AG09319 (cell line): ENCODE measurements around the gene NOTO.

Experiments
- DNase-seq: peaks from one replicate; pipeline ENCODE4 v3.0.0-alpha.2; 2010; ENCODE audit warnings: low read depth; ENCODE audit errors: extremely low read depth
- TF ChIP-seq, protein P1 (sequence below): IDR thresholded peaks from 2 replicates; pipeline ENCODE4 v1.5.1; 2011; ENCODE audit warnings: low read depth, mild to moderate bottlenecking, inconsistent platforms, low read length, moderate library complexity

Gene NOTO

DNA sequence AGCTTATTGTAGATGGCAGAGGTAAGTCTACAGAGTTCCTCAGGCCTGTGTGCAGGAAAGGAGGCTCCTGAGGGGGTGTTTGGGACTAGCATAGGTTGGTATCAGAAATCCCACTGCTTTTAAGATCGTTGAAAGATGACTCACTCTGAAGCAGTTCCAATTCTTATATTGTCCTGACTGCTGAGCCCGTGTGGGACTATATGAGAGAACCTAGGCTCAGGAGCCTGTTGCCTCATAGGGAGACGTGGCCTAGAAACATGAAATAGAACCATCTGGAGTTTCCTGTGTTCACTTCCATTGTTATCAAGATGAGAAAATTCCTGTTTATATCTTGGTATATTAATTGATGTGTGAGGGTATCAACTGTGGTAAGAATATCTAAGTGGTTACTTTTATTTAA is 37.4 kb downstream of the NOTO start:
- TF ChIP-seq, protein P1, sequence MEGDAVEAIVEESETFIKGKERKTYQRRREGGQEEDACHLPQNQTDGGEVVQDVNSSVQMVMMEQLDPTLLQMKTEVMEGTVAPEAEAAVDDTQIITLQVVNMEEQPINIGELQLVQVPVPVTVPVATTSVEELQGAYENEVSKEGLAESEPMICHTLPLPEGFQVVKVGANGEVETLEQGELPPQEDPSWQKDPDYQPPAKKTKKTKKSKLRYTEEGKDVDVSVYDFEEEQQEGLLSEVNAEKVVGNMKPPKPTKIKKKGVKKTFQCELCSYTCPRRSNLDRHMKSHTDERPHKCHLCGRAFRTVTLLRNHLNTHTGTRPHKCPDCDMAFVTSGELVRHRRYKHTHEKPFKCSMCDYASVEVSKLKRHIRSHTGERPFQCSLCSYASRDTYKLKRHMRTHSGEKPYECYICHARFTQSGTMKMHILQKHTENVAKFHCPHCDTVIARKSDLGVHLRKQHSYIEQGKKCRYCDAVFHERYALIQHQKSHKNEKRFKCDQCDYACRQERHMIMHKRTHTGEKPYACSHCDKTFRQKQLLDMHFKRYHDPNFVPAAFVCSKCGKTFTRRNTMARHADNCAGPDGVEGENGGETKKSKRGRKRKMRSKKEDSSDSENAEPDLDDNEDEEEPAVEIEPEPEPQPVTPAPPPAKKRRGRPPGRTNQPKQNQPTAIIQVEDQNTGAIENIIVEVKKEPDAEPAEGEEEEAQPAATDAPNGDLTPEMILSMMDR = no peak
- DNase-seq = no peak

DNA sequence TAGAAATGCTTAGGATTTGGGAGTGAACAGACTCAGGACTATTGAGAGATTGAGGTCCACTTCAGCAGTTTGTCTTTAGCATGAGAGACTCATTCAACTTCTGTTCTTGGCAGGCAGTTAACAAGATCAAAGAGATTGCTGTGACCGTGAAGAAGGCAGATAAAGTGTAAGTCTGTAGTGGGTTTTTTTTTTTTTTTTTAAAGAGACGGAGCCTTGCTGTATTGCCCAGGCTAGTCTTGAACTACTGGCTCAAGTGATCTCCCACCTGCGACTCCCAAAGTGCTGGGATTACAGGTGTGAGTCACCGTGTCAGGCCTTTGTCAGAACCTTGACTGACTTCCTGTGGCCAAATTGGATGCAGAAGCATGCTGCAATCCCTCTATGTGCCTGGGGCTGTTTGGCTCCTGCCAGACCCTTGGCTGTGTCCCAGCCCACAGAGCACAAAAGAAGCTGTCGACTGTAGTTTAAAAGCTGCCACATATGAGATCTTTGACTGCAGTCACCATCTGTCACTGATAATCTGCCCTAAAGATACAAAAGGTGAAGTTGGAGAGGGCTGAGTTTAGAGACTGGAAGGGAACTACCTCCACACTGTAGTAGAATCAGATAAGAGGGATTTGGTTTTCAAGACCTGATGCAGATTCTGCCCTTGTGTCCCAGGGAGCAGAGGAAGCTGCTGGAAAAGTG is 41.7 kb downstream of the NOTO start:
- TF ChIP-seq, protein P1 = no peak
- peak; percentile 52 for DNase-seq

DNA sequence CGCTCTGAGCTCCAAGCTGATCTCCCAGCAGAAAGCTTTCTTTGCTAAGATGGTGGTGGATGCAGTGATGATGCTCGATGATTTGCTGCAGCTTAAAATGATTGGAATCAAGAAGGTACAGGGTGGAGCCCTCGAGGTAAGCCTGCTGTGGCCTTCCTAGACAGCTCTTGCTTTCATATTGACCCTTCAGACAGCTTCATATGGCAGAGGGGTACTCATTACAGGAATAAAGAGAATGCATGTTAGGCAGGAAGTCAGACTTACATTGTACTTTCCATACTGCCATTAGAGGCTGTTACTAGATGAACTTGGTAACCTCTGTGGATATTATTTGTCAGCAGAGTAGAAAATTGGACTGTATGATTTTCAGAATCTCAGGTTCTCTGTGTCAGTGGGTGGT is 42.2 kb downstream of the NOTO start:
- DNase-seq = no peak
- TF ChIP-seq, protein P1 = no peak

DNA sequence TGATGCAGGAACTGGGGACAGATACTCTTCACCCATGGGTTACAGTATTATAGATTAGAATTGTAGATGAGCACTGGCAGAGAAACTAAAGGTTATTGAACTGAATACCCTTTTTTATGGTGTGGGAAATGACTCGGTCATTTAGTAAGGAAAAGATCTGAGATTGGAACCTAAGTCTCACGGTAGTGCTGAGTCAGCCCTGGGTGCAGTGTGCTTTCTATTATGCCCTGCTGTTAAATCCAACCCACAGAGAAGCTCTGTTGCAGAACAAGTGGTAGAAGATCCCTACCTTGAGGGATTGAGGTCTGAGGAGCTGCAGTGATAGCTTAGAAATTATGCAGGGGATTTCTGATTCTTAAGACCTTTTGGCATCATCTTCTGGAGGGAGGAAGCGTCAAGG is 44.5 kb downstream of the NOTO start:
- TF ChIP-seq, protein P1 = no peak
- no peak for DNase-seq

DNA sequence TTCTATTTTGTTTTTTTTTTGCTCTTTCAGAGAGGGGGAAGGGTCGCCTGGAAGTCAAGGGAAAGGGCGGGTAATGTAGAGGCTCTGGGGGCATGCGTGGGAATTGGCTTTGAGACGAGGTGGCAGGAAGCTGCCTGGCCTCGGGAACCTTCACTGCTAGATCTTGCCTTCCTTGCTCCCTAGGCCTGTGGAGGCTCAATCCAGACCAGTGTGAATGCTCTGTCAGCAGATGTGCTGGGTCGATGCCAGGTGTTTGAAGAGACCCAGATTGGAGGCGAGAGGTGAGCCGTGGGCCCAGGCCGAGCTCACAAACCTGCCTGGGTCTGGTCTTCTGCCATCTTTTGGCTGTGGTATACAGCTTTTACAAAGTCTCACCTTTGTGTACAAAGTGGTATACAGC is 47.3 kb downstream of the NOTO start:
- TF ChIP-seq, protein P1 = no peak
- DNase-seq = no peak

DNA sequence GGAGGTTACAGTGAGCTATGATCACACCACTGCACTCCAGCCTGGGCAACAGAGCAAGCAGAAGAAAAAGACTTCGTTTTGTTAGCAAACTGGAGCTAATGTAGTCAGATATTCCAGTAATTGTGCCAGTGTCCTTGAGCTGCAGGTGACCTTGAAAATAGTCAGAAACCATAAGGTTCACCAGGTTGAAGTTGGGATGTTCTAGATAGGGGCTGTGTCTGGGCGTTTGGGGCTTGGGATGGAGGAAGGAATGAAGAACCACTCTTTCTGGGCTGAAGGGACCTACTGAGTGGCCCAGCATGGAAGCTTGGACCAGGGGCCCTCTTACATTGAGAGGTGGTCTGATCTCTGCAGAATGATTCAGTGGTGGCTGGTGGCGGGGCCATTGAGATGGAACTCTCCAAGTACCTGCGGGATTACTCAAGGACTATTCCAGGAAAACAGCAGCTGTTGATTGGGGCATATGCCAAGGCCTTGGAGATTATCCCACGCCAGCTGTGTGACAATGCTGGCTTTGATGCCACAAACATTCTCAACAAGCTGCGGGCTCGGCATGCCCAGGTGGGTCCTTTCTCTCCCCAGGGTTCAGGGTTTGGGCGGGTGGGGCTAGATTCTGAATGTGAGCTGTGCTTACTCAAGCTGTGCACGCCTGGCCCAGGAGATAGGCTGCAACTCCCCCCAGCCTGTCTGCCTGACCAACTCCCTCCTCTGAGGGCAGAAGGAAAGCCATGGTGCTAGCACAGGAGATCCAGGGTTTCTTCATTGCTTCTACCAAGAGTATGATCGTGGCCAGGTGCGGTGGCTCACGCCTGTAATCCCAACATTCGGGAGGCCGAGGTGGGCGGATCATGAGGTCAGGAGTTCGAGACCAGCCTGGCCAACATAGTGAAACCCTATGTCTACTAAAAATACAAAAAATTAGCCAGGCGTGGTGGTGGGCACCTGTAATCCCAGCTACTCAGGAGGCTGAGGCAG is 48.8 kb downstream of the NOTO start:
- DNase-seq = no peak
- TF ChIP-seq, protein P1 = no peak
